DMS153 (cell line): ENCODE results near the gene CHGA.

ENCODE experiments used
- DNase-seq: peaks from one replicate; lab custom pipeline; 2025; lab: John Stamatoyannopoulos, UW

Gene CHGA

DNA sequence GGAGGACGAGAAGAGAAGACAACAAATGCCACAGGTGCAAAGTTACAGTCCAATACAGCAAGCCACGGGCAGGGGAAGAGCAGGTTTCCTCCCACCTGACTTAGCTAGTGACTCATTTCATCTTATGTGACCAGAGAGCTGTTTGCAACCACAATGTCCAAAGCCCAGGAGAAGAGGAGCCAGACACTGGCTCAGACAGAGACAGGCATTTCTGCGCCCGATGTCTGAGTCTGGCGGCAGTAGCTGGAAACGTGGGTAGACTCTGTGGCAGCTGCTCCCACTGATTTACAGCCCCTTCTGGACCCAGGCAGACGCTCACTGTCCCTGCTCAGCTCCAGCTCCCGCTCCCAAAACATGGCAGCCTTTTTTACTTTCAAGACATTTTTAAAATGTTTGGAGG is 60.0 kb downstream of the CHGA start:
- DNase-seq, result no peak

DNA sequence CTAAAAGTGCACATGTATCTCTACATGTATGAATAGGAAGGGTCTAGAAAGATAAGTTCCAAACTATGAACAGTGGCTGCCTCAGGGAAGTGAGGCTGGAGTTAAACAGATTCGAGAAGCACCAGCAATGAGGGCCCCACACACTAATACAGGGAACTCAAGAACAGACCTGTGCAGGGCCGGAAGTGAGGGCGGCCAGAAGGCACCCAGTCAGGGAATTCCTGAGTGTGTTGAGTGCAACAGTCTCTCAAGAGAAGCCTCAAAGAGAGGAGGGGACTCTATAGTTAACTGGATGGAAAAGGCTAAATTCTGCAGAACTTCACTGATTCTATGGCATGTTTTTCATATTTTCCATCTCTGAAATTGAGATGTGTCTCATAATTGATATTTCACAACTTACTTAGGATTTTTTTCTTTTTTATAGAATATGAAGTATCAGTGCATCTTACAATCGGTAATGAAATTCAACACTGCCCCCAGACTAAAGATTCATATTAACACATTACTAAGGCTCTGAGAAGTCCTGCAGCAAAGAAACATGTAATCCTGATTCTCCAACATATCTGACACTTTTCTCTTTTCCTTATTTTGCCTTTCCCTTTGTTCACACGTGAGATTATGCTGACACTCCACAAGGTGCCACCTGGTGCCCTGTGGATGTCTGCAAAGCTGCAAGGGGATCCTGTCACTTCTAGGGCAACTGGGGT is 61.3 kb downstream of the CHGA start:
- DNase-seq, result no peak
